Endometrium (tissue), 2 donors: ENCODE results near the gene CCDC68.
"Not testable (repeated sequence)": the region's sequence is repeated elsewhere in the genome, so short reads cannot be mapped to it uniquely, and the experiment has no call there.

Source experiments
- FAIRE-seq: peaks from 2 replicates; lab custom pipeline; 2012; peaks lifted over from hg19 to GRCh38; lab: Jason Lieb, UNC
- donor health status: control.
- donor health status: control.

CCDC68 gene

DNA sequence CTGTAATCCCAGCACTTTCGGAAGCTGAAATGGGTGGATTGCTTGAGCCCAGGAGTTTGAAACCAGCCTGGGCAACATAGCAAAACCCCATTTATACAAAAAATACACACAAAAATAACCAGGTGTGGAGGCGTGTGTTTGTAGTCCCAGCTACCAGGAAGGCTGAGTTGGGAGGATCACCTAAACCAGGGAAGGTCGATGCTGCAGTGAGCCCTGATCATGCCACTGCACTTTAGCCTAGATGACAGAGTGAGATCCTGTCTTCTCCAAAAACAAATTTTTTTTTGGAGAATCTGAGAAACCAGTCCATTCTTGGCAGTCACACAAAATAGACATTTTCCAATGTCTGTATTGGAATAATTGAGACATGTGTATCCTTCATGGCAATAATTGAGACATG lies 84.2 kb downstream of the CCDC68 start:
- FAIRE-seq, result no peak

- FAIRE-seq, result no peak
These were observed 85.4 kb downstream of the CCDC68 start for GRCh38 chr18:54873884-54874255.

GRCh38 chr18:54872681-54873080 lies 86.6 kb downstream of the CCDC68 start:
- FAIRE-seq, result no peak

DNA sequence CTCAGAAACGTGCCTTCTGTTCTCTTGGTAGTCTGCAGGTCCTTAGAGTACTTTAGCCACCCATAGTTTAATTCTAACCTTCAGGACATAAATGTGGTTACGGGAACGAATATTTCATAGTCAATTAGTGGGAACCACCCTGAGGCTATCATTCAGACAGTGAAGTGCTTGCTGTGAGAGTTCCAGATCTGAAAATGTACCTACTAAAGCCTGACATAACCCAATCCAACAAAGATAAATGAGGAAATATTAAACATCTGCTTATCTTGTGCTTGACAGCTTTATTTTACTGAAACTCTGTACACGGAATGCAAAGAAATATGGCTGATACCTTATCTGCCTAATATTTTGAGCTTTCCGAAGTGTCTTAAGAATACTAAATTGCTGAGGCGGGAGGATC lies 88.0 kb downstream of the CCDC68 start:
- no peak for FAIRE-seq

- FAIRE-seq, result no peak
These were observed 92.1 kb downstream of the CCDC68 start for GRCh38 chr18:54867131-54867530.

- no peak for FAIRE-seq
These were observed 98.3 kb downstream of the CCDC68 start for GRCh38 chr18:54860941-54861340.

GRCh38 chr18:54859667-54860421 lies 99.4 kb downstream of the CCDC68 start:
- no peak for FAIRE-seq

- FAIRE-seq, result no peak
These were observed 101.8 kb downstream of the CCDC68 start for GRCh38 chr18:54857499-54857898.

DNA sequence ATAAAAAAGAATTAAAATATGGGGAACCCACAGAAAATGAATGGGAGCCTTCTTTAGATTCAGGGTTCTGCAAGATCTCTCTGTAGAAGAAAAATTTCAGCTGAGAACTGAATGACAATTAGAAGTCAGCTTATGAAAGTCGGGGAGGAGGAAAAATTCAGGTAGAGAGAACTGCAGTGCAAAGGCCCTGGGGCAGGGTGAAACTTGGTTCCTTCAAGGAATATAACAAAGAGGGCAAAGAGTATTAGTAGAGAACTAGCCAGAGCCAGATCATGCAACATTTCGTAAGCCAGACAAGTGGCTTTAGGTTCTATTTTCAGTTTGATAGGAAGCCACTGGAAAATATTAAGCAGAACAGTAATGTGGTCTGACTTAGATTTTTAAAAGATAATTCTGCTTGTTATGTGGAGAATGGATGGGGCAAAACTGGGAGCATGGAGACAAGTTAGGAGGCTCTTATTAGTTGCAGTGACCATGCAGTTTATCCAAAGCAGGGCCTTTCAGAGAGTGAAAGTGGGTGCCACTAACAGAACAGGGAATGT lies 103.1 kb downstream of the CCDC68 start:
- no peak for FAIRE-seq

- FAIRE-seq, result not testable (repeated sequence)
These were observed 104.2 kb downstream of the CCDC68 start for GRCh38 chr18:54855050-54855449.

GRCh38 chr18:54852780-54853675 lies 106.2 kb downstream of the CCDC68 start:
- FAIRE-seq, result no peak
